Endothelial cell of umbilical vein (primary cell): ENCODE measurements around the gene TMEM131. TPM values are rescaled to one million over a fixed set of nuclear protein-coding genes. Genes with fewer than 3 reads are reported as not detected.

Source experiments
- BruUV-seq: library from RNA; stranded (reverse); fragments of 400-500 nt; replicated peaks from 2 replicates; lab custom pipeline; 2021; lab: Mats Ljungman, UMichigan
- CTCF ChIA-PET: fragments of 300-600, 350-600 bp; sonication (Branson Sonifier 250); formaldehyde crosslinking; loops from one replicate; lab custom pipeline; 2021; ENCODE audit warnings: antibody characterized with exemption, inconsistent platforms; lab: Charles Lee
- POLR2A ChIA-PET: fragments of 300-600, 350-600 bp; sonication (Branson Sonifier 250); formaldehyde crosslinking; loops from one replicate; lab custom pipeline; 2021; ENCODE audit warnings: antibody characterized with exemption, inconsistent platforms; lab: Charles Lee
- DNase-seq: peaks from one replicate; pipeline ENCODE4 v3.0.0-alpha.2; 2011; ENCODE audit warnings: low read depth, low spot score
- FAIRE-seq: peaks from 2 replicates; lab custom pipeline; 2011; peaks lifted over from hg19 to GRCh38; lab: Jason Lieb, UNC
- H2AFZ ChIP-seq: 2 replicates; pipeline ENCODE4 v1.6.0; 2012; ENCODE audit warnings: low read depth, low read length, control low read depth, inconsistent platforms
- H3K27ac ChIP-seq: 2 replicates; pipeline ENCODE4 v1.5.1; 2011; ENCODE audit warnings: low read depth, mild to moderate bottlenecking, control low read depth, low read length, moderate library complexity; ENCODE audit not compliant: insufficient read depth
- H3K27me3 ChIP-seq, 2 experiments: 2 replicates each; pipeline versions ENCODE4 v1.6.0 to v1.6.1; 2011; ENCODE audit warnings: low read length in 2 of 2, mixed read lengths in 1 of 2; ENCODE audit not compliant: control insufficient read depth in 2 of 2, insufficient read depth in 2 of 2
- H3K36me3 ChIP-seq, 2 experiments: 2 replicates in 1 of 2; 3 replicates in 1 of 2; pipeline ENCODE4 v1.5.1; 2011; ENCODE audit warnings: low read length in 2 of 2, mild to moderate bottlenecking in 1 of 2, moderate library complexity in 1 of 2; ENCODE audit not compliant: control insufficient read depth in 2 of 2, insufficient read depth in 2 of 2; ENCODE audit errors: extremely low read depth in 1 of 2
- H3K4me1 ChIP-seq: 3 replicates; pipeline ENCODE4 v1.5.1; 2011; ENCODE audit warnings: mild to moderate bottlenecking, low read length; ENCODE audit not compliant: control insufficient read depth, insufficient read depth; ENCODE audit errors: extremely low read depth
- H3K4me2 ChIP-seq: 2 replicates; pipeline ENCODE4 v1.6.1; 2011; ENCODE audit warnings: low read length, control low read depth, mixed read lengths; ENCODE audit not compliant: insufficient read depth
- H3K4me3 ChIP-seq, 3 experiments: fragments of 200-600 bp in 1 of 3; sonication (generic), shearing (Covaris generic) in 1 of 3; replicated peaks in 1 of 3; 2 replicates each; pipeline ENCODE4 v1.5.1; 2011 to 2016; ENCODE audit warnings: control low read depth in 3 of 3, low read length in 3 of 3, mild to moderate bottlenecking in 2 of 3, inconsistent platforms in 1 of 3, low read depth in 1 of 3, moderate library complexity in 1 of 3; ENCODE audit not compliant: insufficient read depth in 1 of 3
- H3K79me2 ChIP-seq: 2 replicates; pipeline ENCODE4 v1.6.0; 2012; ENCODE audit warnings: low read length, inconsistent platforms; ENCODE audit not compliant: control insufficient read depth, insufficient read depth
- H3K9ac ChIP-seq: replicated peaks from 2 replicates; pipeline ENCODE3; 2011; ENCODE audit warnings: low read length, control low read depth; ENCODE audit not compliant: insufficient read depth; ENCODE audit errors: extremely low read depth
- H3K9me1 ChIP-seq: replicated peaks from 3 replicates; pipeline ENCODE4 v1.6.0; 2011; ENCODE audit warnings: mild to moderate bottlenecking, low read length; ENCODE audit not compliant: control insufficient read depth, insufficient read depth; ENCODE audit errors: extremely low read depth
- H3K9me3 ChIP-seq: replicated peaks from 2 replicates; pipeline ENCODE4 v1.5.1; 2012; ENCODE audit warnings: low read length, inconsistent platforms; ENCODE audit not compliant: control insufficient read depth, insufficient read depth
- H4K20me1 ChIP-seq: replicated peaks from 2 replicates; pipeline ENCODE3; 2011; ENCODE audit warnings: mild to moderate bottlenecking, low read length; ENCODE audit not compliant: control insufficient read depth, insufficient read depth; ENCODE audit errors: extremely low read depth
- CTCF ChIP-seq, 2 donors: IDR thresholded peaks; 1 replicate in 1 of 2; 2 replicates in 1 of 2; pipeline ENCODE4 v1.5.1; 2011; ENCODE audit warnings: low read length in 2 of 2, mild to moderate bottlenecking in 2 of 2, moderate library complexity in 2 of 2, control low read depth in 1 of 2, inconsistent platforms in 1 of 2, low read depth in 1 of 2; ENCODE audit not compliant: insufficient read depth in 1 of 2; ENCODE audit errors: extremely low read depth in 1 of 2
- EZH2 ChIP-seq: IDR thresholded peaks from 2 replicates; pipeline ENCODE4 v1.6.1; 2012; ENCODE audit warnings: borderline replicate concordance, low read depth, mild to moderate bottlenecking, moderate library complexity, low read length, inconsistent platforms; ENCODE audit not compliant: severe bottlenecking
- FOS ChIP-seq: IDR thresholded peaks from 2 replicates; pipeline ENCODE4 v1.6.1; 2011; ENCODE audit warnings: mild to moderate bottlenecking, low read length, moderate library complexity, borderline replicate concordance; ENCODE audit not compliant: insufficient read depth
- GATA2 ChIP-seq: IDR thresholded peaks from 2 replicates; pipeline ENCODE4 v1.7.0; 2011; ENCODE audit warnings: low read depth, mild to moderate bottlenecking, moderate library complexity, mixed read lengths, low read length; ENCODE audit not compliant: insufficient read length, insufficient read depth
- JUN ChIP-seq: IDR thresholded peaks from 2 replicates; pipeline ENCODE4 v1.6.1; 2011; ENCODE audit warnings: borderline replicate concordance, low read depth; ENCODE audit not compliant: insufficient read length, insufficient read depth
- MAX ChIP-seq: IDR thresholded peaks from 2 replicates; pipeline ENCODE4 v1.6.1; 2011; ENCODE audit not compliant: insufficient read depth, insufficient read length
- MYC ChIP-seq: IDR thresholded peaks from one replicate; pipeline ENCODE4 v1.6.1; 2011; ENCODE audit warnings: mild to moderate bottlenecking, low read depth, low read length
- POLR2A ChIP-seq: IDR thresholded peaks from 2 replicates; pipeline ENCODE4 v1.6.1; 2012; ENCODE audit warnings: low read depth, mild to moderate bottlenecking, control low read depth, low read length
- POLR2AphosphoS5 ChIP-seq: IDR thresholded peaks from 2 replicates; pipeline ENCODE4 v1.6.1; 2012; ENCODE audit warnings: low read depth, mild to moderate bottlenecking, control low read depth, low read length, moderate library complexity; ENCODE audit not compliant: insufficient read depth
- dilution Hi-C: fragments of 300-500 bp; cut with MboI; formaldehyde crosslinking; loops from one replicate; pipeline ENCODE4 v1.15.0; 2019; ENCODE audit warnings: low sequenced_read_pairs; ENCODE audit not compliant: extremely low pct_ligation_motif_present
- intact Hi-C: fragments of 100-400 bp; cut with micrococcal nuclease; formaldehyde crosslinking; loops from one replicate; pipeline ENCODE4 v1.10.0; 2022
- polyA plus RNA-seq, 4 experiments: library from polyadenylated mRNA; depleted of rRNA in 3 of 4; stranded (reverse) in 3 of 4; unstranded in 1 of 4; fragments of >200 nt; gene quantifications; 2 replicates each; pipeline versions ENCODE4 v1.2.1 to v1.2.3, GENCODE V29; 2011 to 2012; ENCODE audit warnings: missing spikeins in 1 of 4
- total RNA-seq: library from RNA; stranded (reverse); gene quantifications from 2 replicates; pipeline ENCODE4 v1.2.3, GENCODE V29; 2021

Gene TMEM131
- total and polyA plus RNA-seq, 2 donors (not counting 3 experiments of a cell fraction or from before 2014, with no cell fraction given), result 12.2 to 28.6 TPM

GRCh38 chr2:97757062-97757461 lies 238.7 kb downstream of the TMEM131 start:
- Histone ChIP-seq H4K20me1 (no peaks in the 10 kb centered on the region), H3K9ac (no peak overlapping the region), H3K36me3 (peaks cover 0 to 16% of the 10 kb centered on the region in 2 experiments), H3K79me2 (no peaks in the 10 kb centered on the region), H3K4me3 (no peak overlapping the region), H3K27ac (no peak overlapping the region), H3K27me3 (no peaks in the 10 kb centered on the region), H3K9me3 (no peaks in the 10 kb centered on the region), H3K9me1 (no peaks in the 10 kb centered on the region), H3K4me2 (no peak overlapping the region), H3K4me1 (no peaks in the 10 kb centered on the region), H2AFZ (no peak overlapping the region)
- DNase-seq (no peak), FAIRE-seq (no peak)
- no TSS peak for BruUV-seq
- ChIA-PET CTCF (no interaction called here), POLR2A (no interaction called here)
- TF ChIP-seq EZH2, result no peak
- TF ChIP-seq JUN, result no peak
- TF ChIP-seq GATA2, result no peak
- no peak for TF ChIP-seq POLR2AphosphoS5
- TF ChIP-seq POLR2A, result no peak
- TF ChIP-seq MAX, result no peak
- no peak for TF ChIP-seq CTCF (IDR thresholded peaks at IDR 0.05; ENCODE audit: extremely low read depth in 1 of 2, insufficient read depth in 1 of 2, low read depth in 1 of 2, low read length in 2 of 2)
- TF ChIP-seq FOS, result no peak
- no peak for TF ChIP-seq MYC
- intact Hi-C loops, result no loop called here
- dilution Hi-C loops, result no loop called here
